ENCODE data around the gene PRMT5. TPM values are rescaled to one million over a fixed set of nuclear protein-coding genes. Genes with fewer than 3 reads are reported as not detected.

Gene PRMT5
- total RNA-seq, 4 donors from 2014 or later, result 67.2 to 83.2 (median 78.6) TPM

DNA sequence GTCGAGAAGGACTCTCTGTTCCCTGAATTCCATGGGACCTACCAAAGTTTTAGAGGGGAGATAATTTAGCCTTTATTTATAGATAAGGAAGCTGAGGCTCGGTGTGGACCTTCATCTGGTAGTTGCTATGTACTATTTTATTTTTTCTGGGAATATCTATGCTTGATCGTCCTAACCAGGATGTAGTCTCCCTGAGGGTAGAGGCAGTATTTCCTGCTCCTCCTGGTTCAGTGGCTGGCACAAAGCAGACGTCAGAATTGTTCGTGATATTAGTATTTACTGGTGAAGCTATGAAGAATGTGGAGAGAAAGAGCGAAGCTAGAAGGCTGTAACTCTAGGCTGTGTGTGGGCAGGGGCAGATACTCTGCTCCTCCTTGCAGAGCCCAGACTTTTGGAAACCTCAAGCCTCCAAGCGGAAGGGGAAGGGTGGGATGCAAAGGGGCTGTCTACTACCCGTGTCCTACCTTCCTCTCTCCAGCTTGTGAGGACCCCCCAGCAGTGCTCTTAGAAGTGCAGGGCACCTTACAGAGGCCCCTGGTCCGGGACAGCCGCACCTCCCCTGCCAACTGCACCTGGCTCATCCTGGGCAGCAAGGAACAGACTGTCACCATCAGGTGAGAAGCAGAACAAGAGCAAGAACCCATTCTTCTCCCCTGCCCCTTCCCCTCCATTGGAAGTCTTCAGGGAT, 56.2 kb downstream of the PRMT5 start:
- Histone ChIP-seq H3K36me3 (peaks cover 0 to 50% of the 10 kb centered on the region in 2 donors), H3K27me3 (no peaks in the 10 kb centered on the region), H3K4me1 (peaks cover 16 to 22% of the 10 kb centered on the region in 2 donors), H3K4me3 (peak overlapping the region; percentile 89 to 100 (median 96)), H3K9me3 (no peaks in the 10 kb centered on the region), H3K27ac (peak overlapping the region; percentile 98 to 100 (median 99))
- DNase-seq (no peak), ATAC-seq (no peak)
- TF ChIP-seq, protein P1, sequence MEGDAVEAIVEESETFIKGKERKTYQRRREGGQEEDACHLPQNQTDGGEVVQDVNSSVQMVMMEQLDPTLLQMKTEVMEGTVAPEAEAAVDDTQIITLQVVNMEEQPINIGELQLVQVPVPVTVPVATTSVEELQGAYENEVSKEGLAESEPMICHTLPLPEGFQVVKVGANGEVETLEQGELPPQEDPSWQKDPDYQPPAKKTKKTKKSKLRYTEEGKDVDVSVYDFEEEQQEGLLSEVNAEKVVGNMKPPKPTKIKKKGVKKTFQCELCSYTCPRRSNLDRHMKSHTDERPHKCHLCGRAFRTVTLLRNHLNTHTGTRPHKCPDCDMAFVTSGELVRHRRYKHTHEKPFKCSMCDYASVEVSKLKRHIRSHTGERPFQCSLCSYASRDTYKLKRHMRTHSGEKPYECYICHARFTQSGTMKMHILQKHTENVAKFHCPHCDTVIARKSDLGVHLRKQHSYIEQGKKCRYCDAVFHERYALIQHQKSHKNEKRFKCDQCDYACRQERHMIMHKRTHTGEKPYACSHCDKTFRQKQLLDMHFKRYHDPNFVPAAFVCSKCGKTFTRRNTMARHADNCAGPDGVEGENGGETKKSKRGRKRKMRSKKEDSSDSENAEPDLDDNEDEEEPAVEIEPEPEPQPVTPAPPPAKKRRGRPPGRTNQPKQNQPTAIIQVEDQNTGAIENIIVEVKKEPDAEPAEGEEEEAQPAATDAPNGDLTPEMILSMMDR (IDR thresholded peaks at IDR 0.05 in 4 of 5, conservative IDR thresholded peaks at IDR 0.05 in 1 of 5), result peak in 3 of 5 experiments; percentile 19 to 29 (median 21)
- TF ChIP-seq POLR2A (IDR thresholded peaks at IDR 0.05), result no peak
- intact Hi-C loops (cut with DNase I; ENCODE audit: low total_unique reads), result loop anchor here (1.0 to 5.0 kb wide), 3 partner anchors 27 to 84 kb away; partner anchors contain the start of genes HAUS4 and RBM23
- in situ Hi-C loops (cut with MboI; ENCODE audit: low sequenced_read_pairs in 4 of 4), result loop anchor here in 3 of 4 donors (25.0 kb wide), 2 partner anchors 311 to 486 kb away; no protein-coding TSS in a partner anchor

DNA sequence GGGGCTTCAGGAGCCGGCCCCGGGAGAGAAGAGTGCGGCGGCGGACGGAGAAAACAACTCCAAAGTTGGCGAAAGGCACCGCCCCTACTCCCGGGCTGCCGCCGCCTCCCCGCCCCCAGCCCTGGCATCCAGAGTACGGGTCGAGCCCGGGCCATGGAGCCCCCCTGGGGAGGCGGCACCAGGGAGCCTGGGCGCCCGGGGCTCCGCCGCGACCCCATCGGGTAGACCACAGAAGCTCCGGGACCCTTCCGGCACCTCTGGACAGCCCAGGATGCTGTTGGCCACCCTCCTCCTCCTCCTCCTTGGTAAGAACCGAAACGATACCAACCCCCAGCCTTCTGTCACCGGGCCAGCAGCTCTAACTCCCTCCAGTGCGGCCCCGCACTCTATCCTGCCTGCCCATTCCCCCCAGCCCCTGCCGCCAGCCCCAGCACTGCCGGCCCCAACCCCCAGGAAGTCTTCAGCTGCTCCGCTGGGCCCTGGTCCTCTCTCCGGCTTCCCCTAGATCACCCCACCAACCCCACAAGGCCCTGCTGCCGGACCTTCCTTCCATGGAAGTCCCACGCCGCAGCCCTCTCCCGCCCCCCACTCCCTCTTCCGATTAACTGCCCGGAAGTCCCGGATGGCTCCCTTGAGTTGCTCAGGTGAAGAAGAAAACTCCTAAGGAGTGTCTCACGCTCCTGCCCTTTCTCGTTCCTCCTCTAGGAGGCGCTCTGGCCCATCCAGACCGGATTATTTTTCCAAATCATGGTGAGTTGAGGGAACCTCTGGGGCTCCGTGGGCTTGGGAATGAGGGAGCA, 56.9 kb downstream of the PRMT5 start:
- in situ Hi-C loops (cut with MboI; ENCODE audit: low sequenced_read_pairs in 4 of 4), result loop anchor here in 3 of 4 donors (25.0 kb wide), 2 partner anchors 310 to 485 kb away; no protein-coding TSS in a partner anchor
- peak in 1 of 2 donors; percentile 34 for TF ChIP-seq POLR2A (IDR thresholded peaks at IDR 0.05)
- TF ChIP-seq, protein P1 (IDR thresholded peaks at IDR 0.05 in 4 of 5, conservative IDR thresholded peaks at IDR 0.05 in 1 of 5), result peak; percentile 83 to 95 (median 91)
- H3K4me1 ChIP-seq, result peaks cover 16 to 22% of the 10 kb centered on the region in 2 donors

GRCh38 chr14:22871224-22872032, 57.7 kb downstream of the PRMT5 start, which contains the start of gene LRP10:
Gene LRP10 (plus strand): TSS chr14:22871740. CDS start chr14:22872304, 564 bp downstream.
- peak; percentile 91 to 93 for DNase-seq
- intact Hi-C loops (cut with DNase I; ENCODE audit: low total_unique reads), result loop anchor here (1.0 to 5.0 kb wide), 7 partner anchors 19 to 273 kb away; partner anchors contain the start of genes ABHD4, HAUS4, MRPL52 and PRMT5
- H3K27me3 ChIP-seq, result no peaks in the 10 kb centered on the region
- H3K4me1 ChIP-seq, result peaks cover 16 to 22% of the 10 kb centered on the region in 2 donors
- peaks cover 0 to 34% of the 10 kb centered on the region in 2 donors for H3K36me3 ChIP-seq
- peak within 1 kb of the TSS; percentile 98 to 100 (median 99) for H3K27ac ChIP-seq
- H3K9me3 ChIP-seq, result no peaks in the 10 kb centered on the region
- peak within 1 kb of the TSS; percentile 89 to 100 (median 96) for H3K4me3 ChIP-seq
- in situ Hi-C loops (cut with MboI; ENCODE audit: low sequenced_read_pairs in 4 of 4), result loop anchor here in 3 of 4 donors (25.0 kb wide), 2 partner anchors 309 to 484 kb away; no protein-coding TSS in a partner anchor
- TF ChIP-seq, protein P1 (IDR thresholded peaks at IDR 0.05 in 4 of 5, conservative IDR thresholded peaks at IDR 0.05 in 1 of 5), result peak in 1 of 5 experiments; percentile 13
- TF ChIP-seq POLR2A (IDR thresholded peaks at IDR 0.05), result peak; percentile 88 to 91
- peak; percentile 86 to 91 for ATAC-seq

More for the DNA sequence above, 56.9 kb downstream of the PRMT5 start:
- peak; percentile 72 to 74 for ATAC-seq
- peaks cover 0 to 43% of the 10 kb centered on the region in 2 donors for H3K36me3 ChIP-seq
- H3K9me3 ChIP-seq, result no peaks in the 10 kb centered on the region
- peak overlapping the region; percentile 98 to 100 (median 99) for H3K27ac ChIP-seq
- no peaks in the 10 kb centered on the region for H3K27me3 ChIP-seq
- peak; percentile 62 to 79 for DNase-seq
- intact Hi-C loops (cut with DNase I; ENCODE audit: low total_unique reads), result loop anchor here (1.0 to 5.0 kb wide), 3 partner anchors 28 to 85 kb away; partner anchors contain the start of genes HAUS4 and RBM23
- H3K4me3 ChIP-seq, result peak overlapping the region; percentile 89 to 100 (median 96)

Data from gastrocnemius medialis (tissue), 4 donors.